HepG2 (cell line): ENCODE data around the gene SYNJ2. TPM values are rescaled to one million over a fixed set of nuclear protein-coding genes. Genes with fewer than 3 reads are reported as not detected.

ENCODE experiments used
- ATF2 ChIP-seq: sonication (generic); formaldehyde crosslinking; IDR thresholded peaks from 2 replicates; pipeline ENCODE4 v1.4.0; 2020; ENCODE audit warnings: missing genetic modification reagents
- BCL6 ChIP-seq: IDR thresholded peaks from 2 replicates; pipeline ENCODE4 v1.6.1; 2016; ENCODE audit warnings: missing genetic modification reagents, missing compliant biosample characterization
- CREM ChIP-seq, 2 experiments: sonication (generic) in 1 of 2; formaldehyde crosslinking in 1 of 2; IDR thresholded peaks; 2 replicates each; pipeline versions ENCODE4 v1.4.0 to v1.6.1; 2016 to 2020; ENCODE audit warnings: antibody characterized with exemption in 1 of 2, mild to moderate bottlenecking in 1 of 2, missing genetic modification reagents in 1 of 2
- ETV5 ChIP-seq: IDR thresholded peaks from 2 replicates; pipeline ENCODE4 v1.6.1; 2018; ENCODE audit warnings: missing biosample characterization, missing genetic modification reagents, inconsistent platforms, borderline replicate concordance
- FUBP1 ChIP-seq: sonication (generic); formaldehyde crosslinking; IDR thresholded peaks from 2 replicates; pipeline ENCODE4 v1.5.1; 2020; ENCODE audit warnings: missing genetic modification reagents, mild to moderate bottlenecking, borderline replicate concordance
- IKZF4 ChIP-seq: sonication (generic); formaldehyde crosslinking; IDR thresholded peaks from 2 replicates; pipeline ENCODE4 v1.5.1; 2020; ENCODE audit warnings: borderline replicate concordance, mild to moderate bottlenecking, low read depth, missing genetic modification reagents; ENCODE audit errors: not compliant biosample characterization
- KDM6A ChIP-seq: IDR thresholded peaks from 2 replicates; pipeline ENCODE4 v1.6.1; 2016; ENCODE audit warnings: low read depth
- SMAD3 ChIP-seq: sonication (generic); formaldehyde crosslinking; IDR thresholded peaks from 2 replicates; pipeline ENCODE4 v1.4.0; 2020; ENCODE audit warnings: missing genetic modification reagents
- SNAPC5 ChIP-seq: sonication (generic); formaldehyde crosslinking; IDR thresholded peaks from 2 replicates; pipeline ENCODE4 v1.8.1; 2023; ENCODE audit warnings: mild to moderate bottlenecking, missing genetic modification reagents, borderline replicate concordance
- SRY ChIP-seq: sonication (generic); formaldehyde crosslinking; IDR thresholded peaks from 2 replicates; pipeline ENCODE4 v1.8.0; 2022; ENCODE audit warnings: mild to moderate bottlenecking, missing genetic modification reagents
- TFDP1 ChIP-seq: IDR thresholded peaks from 2 replicates; pipeline ENCODE4 v1.6.1; 2016; ENCODE audit warnings: missing compliant biosample characterization, missing genetic modification reagents, borderline replicate concordance
- TRAFD1 ChIP-seq: sonication (generic); formaldehyde crosslinking; IDR thresholded peaks from 2 replicates; pipeline ENCODE4 v1.5.1; 2020; ENCODE audit warnings: missing genetic modification reagents, mild to moderate bottlenecking, borderline replicate concordance
- ZBTB20 ChIP-seq: sonication (generic); formaldehyde crosslinking; IDR thresholded peaks from 2 replicates; pipeline ENCODE4 v1.8.1; 2023; ENCODE audit warnings: missing genetic modification reagents, low read depth, mild to moderate bottlenecking, borderline replicate concordance
- ZFP91 ChIP-seq: sonication (generic); formaldehyde crosslinking; IDR thresholded peaks from 2 replicates; pipeline ENCODE4 v1.9.0; 2022; ENCODE audit warnings: missing genetic modification reagents, mild to moderate bottlenecking, borderline replicate concordance
- ZNF136 ChIP-seq: sonication (generic); formaldehyde crosslinking; IDR thresholded peaks from 2 replicates; pipeline ENCODE4 v1.8.1; 2022; ENCODE audit warnings: low read depth, mild to moderate bottlenecking, moderate library complexity, missing genetic modification reagents
- ZNF619 ChIP-seq: sonication (generic); formaldehyde crosslinking; IDR thresholded peaks from 2 replicates; pipeline ENCODE4 v1.4.0; 2020; ENCODE audit warnings: mild to moderate bottlenecking, missing genetic modification reagents
- ZNF691 ChIP-seq: sonication (generic); formaldehyde crosslinking; IDR thresholded peaks from 2 replicates; pipeline ENCODE4 v1.4.0; 2020; ENCODE audit warnings: missing genetic modification reagents, low read depth, mild to moderate bottlenecking, borderline replicate concordance
- ZNF7 ChIP-seq: IDR thresholded peaks from 2 replicates; pipeline ENCODE4 v1.6.1; 2016; ENCODE audit warnings: missing biosample characterization, missing genetic modification reagents
- polyA plus RNA-seq, 8 experiments: library from polyadenylated mRNA; depleted of rRNA in 3 of 8; stranded (reverse) in 7 of 8; unstranded in 1 of 8; fragments of >200 nt; fragmentation: Illumina TruSeq in 4 of 8; extraction: Trizol in 4 of 8; gene quantifications; 2 replicates each; pipeline versions ENCODE4 v1.2.1 to v1.2.3, GENCODE V29; 2011 to 2016; ENCODE audit warnings: low read depth in 4 of 8, missing spikeins in 1 of 8, mixed read lengths in 1 of 8; ENCODE audit not compliant: insufficient read depth in 1 of 8
- total RNA-seq, 5 experiments: library from RNA; depleted of rRNA; stranded (reverse); fragments of >200 nt; fragmentation: Illumina TruSeq; extraction: Trizol; gene quantifications; 2 replicates each; pipeline ENCODE4 v1.2.3, GENCODE V29; 2016; ENCODE audit warnings: low read depth in 1 of 5

SYNJ2 gene
- total and polyA plus RNA-seq, 2 of the 13 experiments (the other 11 are each of a cell fraction or from before 2014, with no cell fraction given) = 39.1 to 57.6 TPM

GRCh38 chr6:158014505-158015187 is 33.0 kb downstream of the SYNJ2 start (continued):
- peak; percentile 72; the same call in 1 of the 2 replicates for TF ChIP-seq ZNF619 (CRISPR knock-in tag)
- peak; percentile 23 for TF ChIP-seq IKZF4 (CRISPR knock-in tag)
- TF ChIP-seq FUBP1 = 0 out of 2 replicates have a peak, but pooled peaks have one; percentile 31
- peak; percentile 77 for TF ChIP-seq SMAD3
- peak; percentile 32; the same call in 1 of the 2 replicates for TF ChIP-seq ZFP91 (CRISPR knock-in tag)
- TF ChIP-seq CREM (IDR thresholded peaks at IDR 0.05) = peak; percentile 72; the same call in 1 of the 2 replicates
- no peak for TF ChIP-seq CREM (CRISPR knock-in tag; IDR thresholded peaks at IDR 0.05)
- TF ChIP-seq ZNF136 (CRISPR knock-in tag) = 0 out of 2 replicates have a peak, but pooled peaks have one; percentile 22
- TF ChIP-seq ZNF691 (CRISPR knock-in tag) = 0 out of 2 replicates have a peak, but pooled peaks have one; percentile 49
- TF ChIP-seq ETV5 (CRISPR knock-in tag) = peak; percentile 99
- TF ChIP-seq TFDP1 (CRISPR knock-in tag) = peak; percentile 60; the same call in 1 of the 2 replicates
- TF ChIP-seq KDM6A (CRISPR knock-in tag) = peak; percentile 74
- TF ChIP-seq ATF2 (CRISPR knock-in tag) = peak; percentile 63; the same call in 1 of the 2 replicates
- peak; percentile 24; the same call in 1 of the 2 replicates for TF ChIP-seq SRY
- TF ChIP-seq SNAPC5 (CRISPR knock-in tag) = no peak; the same call in 1 of the 2 replicates
- TF ChIP-seq ZBTB20 = peak; percentile 15; the same call in 1 of the 2 replicates
- peak; percentile 69; the same call in 1 of the 2 replicates for TF ChIP-seq TRAFD1 (CRISPR knock-in tag)
- TF ChIP-seq ZNF7 (CRISPR knock-in tag) = no peak
- peak; percentile 75 for TF ChIP-seq BCL6 (CRISPR knock-in tag)
